Measurements from ENCODE around the gene EGFL8.
"Not testable (repeated sequence)": the region's sequence is repeated elsewhere in the genome, so short reads cannot be mapped to it uniquely, and the experiment has no call there.

EGFL8 gene

DNA sequence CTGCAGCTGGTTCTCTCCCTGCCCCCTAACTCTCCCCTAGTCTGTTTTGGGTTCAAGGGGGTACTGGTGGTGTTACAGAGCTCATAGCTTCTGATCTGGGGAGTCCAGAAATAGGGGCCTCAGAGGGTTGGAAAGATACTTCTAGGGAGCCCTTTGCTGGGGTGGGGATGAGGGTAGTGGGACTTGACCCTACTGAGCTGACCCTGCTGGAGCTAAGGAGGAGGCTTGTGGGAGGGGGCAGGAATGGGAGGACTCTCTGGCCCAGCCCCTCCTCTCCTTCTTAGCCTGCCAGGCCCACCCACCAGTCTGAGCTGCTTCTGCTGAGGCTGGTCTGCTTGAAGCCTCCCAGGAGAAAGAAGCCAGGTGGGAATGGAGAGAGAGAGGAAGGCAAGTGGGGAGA is at the start of gene EGFL8:
Gene EGFL8 (plus strand): TSS at position 301 of the 400 bp plus-strand sequence. CDS start 1,571 bp downstream, outside the sequence.
- DNase-seq (ENCODE audit: low read depth): no peak

DNA sequence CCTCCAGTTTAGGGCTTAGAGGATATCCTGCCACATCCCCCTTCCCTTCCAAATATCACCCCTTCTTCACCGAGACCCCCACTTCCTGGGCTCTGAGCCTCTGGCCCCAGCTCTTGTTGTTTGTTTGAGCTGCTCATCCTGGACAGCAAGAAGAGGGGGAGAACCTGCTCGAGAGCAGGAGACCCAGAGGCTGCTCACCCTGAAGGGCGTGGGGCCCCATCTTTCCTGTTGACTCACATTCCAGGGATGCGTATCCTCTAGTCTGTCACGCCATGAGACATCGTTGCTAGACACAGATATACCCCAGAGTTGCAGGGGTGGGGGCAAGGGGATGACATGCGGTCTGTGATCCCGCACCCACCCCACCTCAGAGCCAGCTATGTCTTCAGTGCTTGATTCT is 49.6 kb upstream of the EGFL8 start:
- no peak for DNase-seq (ENCODE audit: low read depth)

DNA sequence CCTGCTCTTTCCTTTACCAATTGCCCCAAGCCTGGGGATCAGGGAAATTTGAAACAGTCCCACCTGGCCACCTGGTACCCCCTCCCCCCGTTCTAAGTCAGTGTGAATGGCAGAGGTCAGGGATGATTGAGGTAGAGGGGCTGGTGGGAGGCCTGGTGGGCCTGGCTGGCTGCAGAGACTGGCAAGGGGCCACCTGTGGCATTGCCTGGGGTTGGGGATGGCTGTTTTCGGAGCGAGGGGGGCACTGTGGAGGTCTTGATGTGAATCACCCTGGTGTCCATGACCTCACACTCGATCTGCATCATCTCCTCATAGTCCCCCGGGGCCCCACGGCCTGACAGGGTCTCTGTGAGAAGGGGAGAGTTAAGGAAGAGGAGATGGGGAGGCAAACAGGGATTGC is 48.8 kb upstream of the EGFL8 start:
- DNase-seq (ENCODE audit: low read depth): no peak

DNA sequence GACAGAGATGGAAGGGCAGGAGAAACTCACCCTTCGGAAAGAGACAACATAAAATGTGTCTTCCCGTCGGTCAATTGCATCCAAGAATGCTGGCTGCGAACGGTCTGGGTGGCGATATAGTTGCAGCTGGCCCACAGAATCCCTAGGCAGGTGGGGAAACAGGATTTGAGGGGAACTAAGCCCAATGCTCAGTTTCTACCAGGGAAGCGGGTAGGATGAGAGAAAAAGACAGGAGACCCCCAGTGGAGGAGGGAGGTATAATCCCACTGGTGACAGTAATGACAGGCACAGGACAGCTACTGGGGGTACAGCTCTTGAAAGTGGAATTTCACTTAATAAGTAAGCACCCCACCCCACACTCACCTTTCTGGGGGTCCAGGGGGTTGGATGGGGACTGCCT is 47.7 kb upstream of the EGFL8 start:
- no peak for DNase-seq (ENCODE audit: low read depth)

DNA sequence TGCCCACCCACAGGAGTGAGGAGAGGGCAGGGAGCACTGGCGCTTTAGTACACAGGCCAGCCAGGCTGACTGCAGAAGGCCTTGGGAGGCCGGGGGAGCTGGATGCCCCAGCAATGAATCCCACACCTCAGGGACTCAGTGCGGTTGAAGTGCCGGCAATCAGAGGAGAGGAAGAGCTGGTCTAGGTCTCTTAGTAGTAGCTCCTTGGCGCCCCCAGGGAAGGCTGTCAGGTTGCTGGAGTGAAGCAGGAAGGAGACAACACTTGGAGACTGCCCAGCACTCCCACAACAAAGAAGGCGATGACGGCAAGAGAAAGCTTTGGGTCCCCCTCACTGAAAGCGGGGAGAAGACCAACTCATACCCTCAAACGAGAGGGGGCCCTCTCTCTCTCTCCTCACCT is 46.9 kb upstream of the EGFL8 start:
- no peak for DNase-seq (ENCODE audit: low read depth)

DNA sequence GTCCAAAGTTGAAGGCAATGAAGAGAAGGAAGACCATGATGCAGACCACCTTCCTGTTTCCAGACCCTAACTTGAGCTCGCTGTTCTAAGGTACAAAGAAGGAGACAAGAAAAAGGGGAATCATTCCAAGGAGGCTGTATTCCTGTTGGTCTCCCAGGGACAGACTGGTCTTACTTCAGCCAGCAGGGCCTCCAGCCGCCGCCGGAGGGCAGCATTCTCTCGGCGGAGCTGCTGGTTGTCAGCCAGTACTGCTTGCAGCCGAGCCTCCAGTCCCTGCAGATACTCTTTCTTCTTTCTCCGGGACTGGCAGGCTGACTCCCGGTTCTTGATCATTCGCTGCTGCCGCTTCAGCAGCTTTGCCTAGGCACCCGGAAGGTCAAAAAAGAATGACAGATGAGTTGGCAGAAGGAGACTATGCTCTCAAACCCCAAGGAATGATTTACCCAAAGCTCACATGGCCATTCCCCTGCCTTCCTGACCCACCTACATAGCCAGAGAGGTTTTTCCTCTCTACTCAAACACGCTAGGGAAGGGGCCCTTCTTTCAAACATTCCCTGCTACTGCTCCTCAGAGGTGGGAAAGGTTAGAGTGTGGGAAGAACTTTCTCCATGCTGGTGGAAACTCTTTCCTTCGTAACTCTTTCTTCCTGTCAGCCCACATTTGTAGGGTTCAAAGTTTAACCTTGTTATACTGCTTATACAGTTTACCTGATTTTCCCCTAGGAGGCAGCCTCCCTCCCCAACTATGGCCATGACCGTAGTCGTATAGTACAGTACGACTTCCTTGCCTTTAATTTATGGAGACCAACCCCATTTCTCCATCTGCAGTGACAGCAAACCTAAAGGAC is 45.4 kb upstream of the EGFL8 start:
- DNase-seq (ENCODE audit: low read depth): peak; percentile 49

DNA sequence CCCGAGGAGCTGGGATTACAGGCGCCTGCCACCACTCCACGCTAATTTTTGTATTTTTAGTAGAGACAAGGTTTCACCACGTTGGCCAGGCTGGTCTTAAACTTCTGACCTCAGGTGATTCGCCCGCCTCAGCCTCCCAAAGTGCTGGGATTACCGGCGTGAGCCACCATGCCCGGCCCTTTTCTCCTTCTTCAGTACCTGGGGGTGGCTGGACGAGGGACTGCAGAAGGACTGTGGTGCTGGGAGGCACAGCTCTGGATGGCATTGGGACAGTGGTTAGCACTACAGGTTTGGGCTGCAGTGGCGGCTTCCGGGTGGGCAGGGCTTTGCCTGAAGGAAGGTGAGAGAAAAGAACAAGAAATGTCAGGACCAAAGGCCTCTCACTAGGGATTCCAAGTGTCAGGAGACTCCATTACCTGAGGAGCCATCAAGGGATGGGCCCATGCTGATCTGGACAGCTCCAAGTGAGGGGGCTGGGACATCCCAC is 43.8 kb upstream of the EGFL8 start:
- no peak for DNase-seq (ENCODE audit: low read depth)

DNA sequence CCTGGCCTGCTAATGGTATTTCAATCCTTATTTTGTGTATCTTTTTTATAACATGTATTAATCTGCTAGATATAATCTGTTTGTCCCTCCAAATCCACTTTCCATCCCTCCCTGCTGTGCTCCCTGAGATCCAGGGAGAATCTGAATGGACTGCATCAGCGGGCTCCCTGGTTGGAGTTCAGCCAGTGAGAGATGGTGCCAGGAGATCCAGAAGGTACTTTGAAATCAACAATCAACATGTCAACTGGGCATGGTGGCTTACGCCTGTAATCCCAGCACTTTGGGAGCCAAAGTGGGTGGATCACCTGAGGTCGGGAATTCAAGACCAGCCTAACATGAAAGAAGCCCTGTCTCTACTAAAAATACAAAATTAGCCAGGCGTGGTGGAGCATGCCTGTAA is 40.7 kb upstream of the EGFL8 start:
- no peak for DNase-seq (ENCODE audit: low read depth)

DNA sequence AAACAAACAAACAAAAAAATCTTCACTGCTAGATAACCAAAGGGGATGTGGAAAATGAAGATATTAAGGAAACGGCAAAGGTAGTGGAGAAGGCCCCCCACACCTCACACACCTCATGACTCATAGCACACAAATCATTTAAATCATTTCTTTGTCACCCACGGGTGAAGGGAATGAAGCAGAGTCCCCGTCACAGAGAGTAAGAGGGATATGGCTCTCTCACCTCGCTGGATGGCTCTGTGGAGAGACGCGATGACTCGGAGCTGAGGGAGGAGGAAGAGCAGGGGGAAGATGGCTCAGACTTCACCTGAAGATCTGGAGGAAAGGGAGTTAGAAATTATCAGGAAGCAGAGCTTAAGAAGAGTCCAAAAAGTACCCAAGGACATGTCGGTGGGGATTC is 37.5 kb upstream of the EGFL8 start:
- DNase-seq (ENCODE audit: low read depth): no peak

DNA sequence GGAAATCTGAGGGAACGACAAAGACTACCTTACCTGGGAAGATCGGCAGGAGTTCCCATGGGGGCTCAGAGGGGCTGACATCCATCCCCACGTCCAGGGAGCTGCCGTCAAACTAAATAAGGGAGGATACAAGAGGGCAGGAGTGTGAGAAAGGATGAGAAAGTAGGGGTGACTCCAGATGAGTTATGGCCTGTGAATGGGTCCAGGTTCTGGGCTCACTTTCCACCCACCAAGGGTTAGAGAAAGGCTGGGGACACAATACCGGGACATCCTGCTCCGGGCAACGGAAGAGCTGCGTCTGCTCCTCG is 37.0 kb upstream of the EGFL8 start:
- DNase-seq (ENCODE audit: low read depth): no peak

DNA sequence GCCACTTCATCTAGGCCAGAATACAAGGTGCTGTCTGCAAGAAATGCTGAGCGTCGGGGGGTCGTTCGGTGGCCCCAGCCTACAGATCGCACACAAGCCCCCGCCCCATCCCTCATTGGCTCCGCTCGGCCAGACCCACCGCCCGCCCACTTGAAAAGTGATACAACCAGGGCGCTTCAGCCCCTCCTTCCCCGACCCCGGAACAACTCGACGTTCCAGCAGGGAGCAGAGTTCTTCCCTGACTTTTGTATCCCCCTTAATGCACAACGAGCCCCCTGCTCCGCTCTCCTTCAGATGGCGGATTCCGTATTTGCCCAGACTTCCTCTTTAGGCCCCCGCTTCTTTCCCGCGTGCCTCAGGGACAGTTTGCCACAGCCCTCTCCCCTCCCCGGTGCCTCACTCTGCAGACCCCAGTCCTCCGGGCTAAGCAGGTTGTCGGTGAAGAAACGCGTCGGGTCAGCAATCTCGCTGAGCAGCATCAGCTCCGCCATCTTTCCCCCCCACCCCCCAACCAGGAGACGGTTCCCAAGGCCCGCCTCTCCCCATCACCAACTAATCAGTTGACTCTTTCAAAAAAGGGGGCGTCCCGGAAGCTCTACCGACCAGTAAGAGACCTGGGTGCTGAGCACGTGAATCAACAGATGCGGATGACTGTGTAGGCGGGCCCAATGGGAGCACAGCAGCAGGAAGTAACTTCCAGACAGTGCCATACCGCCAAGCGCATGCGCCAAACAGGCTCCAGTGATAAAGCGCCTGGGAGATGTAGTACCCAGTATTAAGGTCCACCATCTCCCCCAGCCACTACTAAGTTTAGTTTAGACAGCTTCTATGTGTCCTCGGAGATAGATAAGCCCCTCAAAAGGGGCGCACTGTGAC is 36.4 kb upstream of the EGFL8 start, which contains the start of gene ATF6B:
Gene ATF6B (minus strand): TSS at position 530 of the 876 bp plus-strand sequence. CDS start 39 bp downstream, at position 491.
- peak; percentile 94 for DNase-seq (ENCODE audit: low read depth)

DNA sequence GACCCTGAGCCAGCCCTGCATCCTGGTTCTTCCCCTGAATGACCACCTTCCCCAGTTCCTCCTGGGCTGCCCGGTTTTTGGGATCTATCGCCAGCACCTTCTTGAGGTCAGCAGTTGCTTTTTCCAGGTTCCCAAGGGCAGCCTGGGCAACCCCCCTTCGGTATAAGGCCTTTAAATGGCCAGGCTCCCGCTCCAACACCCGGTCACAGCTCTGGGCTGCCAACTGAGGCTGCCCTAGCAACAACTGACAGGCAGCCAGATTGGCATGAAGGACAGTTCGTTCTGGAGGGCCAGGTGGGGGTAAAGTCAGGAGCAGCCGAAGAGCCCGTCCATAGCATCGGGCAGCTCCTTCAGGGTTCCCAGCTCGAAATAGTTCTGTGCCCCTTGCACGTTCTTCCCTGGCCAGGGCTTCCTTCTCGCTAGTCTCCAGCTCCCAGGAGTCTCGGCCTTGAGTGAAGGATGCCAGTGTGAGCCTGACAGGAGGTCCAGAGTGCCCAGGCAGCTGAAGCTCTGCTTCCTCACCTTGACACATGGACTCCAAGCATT is 35.6 kb upstream of the EGFL8 start:
- DNase-seq (ENCODE audit: low read depth): no peak

DNA sequence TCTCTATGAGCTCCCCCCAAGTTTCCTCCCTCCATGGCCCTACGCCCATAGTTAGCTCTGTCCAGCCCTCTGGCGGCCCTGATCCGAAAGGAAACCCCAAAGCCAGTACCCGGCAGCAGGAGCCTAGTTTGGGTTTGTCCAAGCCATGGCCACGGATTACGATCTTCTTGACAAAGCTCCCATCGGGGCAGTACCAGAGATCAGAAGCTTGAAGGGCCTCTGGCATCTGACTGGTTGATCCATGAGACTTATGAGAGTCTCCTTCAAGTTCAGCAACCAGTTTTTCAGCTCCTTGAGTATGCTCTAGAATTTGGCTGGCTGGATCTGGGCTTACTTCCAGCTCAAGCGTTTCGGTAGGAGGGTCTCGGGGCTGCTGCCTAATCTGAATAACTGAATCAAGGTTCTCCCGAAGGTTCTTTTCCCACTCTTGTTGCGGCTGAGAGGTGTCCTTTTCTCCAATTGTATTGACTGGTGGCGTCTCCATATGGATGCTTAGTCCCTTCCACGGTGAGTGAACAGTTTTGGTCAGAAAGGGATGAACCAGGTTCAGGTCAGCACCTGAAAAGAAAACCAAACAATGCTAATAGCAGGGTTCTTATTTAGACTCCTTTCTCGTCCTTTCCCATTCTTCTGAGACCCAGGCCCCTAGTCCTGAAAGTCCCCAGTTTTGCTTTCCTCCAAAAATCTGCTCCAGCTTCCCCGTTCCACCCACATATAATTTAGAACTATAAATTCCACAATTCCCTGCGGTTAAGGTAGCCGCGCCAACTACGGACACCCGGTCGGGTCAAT is 34.9 kb upstream of the EGFL8 start:
- no peak for DNase-seq (ENCODE audit: low read depth)

DNA sequence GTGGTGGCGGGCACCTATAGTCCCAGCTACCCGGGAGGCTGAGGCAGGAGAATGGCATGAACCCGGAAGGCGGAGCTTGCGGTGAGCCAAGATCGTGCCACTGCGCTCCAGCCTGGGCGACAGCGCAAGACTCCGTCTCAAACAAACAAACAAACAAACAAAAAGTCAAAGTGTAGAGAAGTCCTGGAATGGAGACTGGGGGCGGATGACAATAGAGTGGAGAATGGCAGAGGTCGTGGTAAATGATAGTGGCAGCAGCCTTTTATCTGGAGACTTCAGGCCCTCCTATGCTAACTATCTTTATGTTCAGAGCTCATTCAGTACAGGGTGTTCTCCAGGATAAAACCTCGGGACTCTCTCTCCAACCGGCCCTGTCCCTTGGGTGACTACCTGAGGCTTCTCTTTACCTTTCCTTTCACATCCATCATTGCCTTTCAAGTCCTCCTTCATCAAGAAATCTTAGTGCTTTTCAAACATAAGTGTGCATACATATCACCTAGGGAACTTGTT is 32.9 kb upstream of the EGFL8 start:
- DNase-seq (ENCODE audit: low read depth): no peak

DNA sequence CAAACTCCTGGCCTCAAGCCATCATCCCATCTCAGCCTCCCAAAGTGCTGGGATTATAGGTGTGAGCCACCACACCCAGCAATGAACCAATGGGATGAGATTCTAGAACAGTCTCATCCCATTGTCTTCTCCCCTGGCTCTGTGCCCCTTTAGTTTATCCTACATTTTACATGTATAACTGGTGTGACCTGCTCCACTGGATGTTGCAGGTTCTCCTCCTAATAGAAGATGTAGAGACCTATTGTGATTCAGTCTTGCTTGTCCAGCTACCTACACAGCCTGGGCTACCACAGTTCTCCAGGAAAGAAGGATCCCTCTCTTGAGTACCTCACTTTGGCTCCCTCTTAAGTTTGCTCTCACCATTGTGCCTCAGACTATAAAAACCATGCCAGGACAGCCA is 32.3 kb upstream of the EGFL8 start:
- DNase-seq (ENCODE audit: low read depth): no peak

DNA sequence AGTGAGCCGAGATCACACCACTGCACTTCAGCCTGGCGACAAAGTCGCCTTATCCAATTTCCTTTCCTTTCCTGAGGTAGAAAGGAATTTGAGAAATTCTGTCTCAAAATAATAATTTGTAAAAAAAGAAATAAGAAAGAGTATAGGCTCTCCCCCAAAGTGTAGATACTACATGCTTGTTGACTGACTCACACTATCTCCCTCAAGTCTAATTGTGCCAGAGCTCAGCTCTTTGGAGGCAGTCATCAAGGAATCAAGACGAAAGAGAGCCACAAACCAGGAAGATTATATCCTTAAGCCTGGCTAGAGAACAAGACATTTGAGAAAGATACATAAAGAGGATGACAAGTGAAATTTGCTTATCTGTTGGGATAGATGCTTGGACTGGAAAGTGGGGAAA is 30.6 kb upstream of the EGFL8 start:
- DNase-seq (ENCODE audit: low read depth): no peak

DNA sequence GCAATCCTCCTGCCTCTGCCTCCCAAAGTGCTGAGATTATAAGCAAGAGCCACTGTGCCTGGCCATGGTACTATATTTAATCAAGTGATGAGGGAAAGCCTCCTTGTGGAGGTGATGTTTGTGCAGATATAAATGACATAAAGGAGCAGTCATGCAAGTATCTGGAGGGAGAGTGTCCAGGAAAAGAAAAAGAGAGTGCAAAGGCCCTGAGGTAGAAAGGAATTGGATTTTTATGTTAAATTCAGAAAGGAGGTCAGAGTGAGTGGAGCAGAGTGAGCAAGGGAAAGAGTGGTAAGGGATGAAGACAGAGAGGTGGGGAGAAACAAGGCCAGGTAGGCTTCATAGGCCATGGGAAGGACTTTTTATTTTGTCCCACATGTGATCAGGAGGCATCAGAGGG is 26.9 kb upstream of the EGFL8 start:
- no peak for DNase-seq (ENCODE audit: low read depth)

DNA sequence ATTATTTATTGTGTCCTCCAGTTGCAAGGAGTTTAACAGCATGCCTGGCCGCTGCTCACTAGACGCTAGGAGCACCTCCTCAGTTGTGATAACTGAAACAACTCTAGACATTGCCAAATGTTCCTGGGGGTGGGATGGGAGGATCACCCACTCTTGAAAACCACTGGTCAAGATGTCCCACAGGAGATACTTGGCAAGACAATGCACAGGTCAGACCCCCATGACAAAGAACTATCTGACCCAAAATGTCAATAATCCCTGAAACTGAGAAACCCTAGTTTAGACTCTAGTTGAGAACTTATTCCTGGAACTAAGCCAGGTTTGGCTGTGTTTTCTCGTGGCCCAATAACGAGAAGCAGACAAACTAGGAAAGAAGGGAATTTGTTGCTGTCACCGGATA is 24.8 kb upstream of the EGFL8 start:
- DNase-seq (ENCODE audit: low read depth): no peak

DNA sequence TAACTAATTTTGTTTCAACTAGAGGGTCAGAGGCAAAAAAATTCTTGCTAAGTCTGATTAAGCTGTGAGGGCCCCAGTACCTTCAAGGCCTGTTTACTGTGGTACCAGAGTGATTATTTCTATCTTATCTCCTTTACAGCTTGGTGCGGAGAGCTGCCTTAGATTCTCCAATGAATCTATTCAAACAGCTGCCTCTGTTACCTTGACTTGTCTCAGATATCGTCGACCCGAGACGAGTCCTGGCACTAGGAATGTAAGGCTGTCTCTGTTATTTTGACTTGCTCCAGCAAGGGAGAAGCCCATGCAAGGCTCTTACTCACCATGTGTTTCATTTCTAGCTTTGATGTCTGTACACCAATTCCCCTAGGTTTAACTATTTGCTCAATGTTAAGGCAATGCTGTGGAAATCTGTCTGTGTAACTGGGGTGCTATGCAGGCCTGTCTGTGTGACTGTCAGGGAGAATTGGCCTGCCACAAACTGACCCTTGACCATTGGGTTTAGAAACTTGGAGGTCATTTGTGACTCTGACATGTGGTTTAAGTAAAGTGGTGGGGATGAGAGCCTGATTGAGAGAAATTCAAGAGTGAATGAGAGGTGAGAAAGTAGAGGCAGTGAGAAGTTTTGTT is 23.9 kb upstream of the EGFL8 start:
- no peak for DNase-seq (ENCODE audit: low read depth)

DNA sequence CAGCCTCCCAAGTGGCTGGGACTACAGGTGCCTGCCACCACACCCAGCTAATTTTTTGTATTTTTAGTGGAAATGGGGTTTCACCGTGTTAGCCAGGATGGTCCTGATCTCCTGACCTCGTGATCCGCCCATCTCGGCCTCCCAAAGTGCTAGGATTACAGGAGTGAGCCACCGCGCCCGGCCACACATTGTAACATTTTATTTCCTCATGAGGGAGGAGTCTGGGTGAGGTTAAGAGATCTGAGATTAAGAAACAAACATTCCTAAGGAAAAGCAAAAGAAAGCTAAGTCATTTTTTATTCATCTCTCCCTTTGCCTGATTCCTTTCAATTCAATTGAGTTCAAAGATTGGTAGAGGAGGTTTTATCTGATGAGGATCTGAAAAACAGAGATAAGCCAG is 20.2 kb upstream of the EGFL8 start:
- not testable (repeated sequence) for DNase-seq (ENCODE audit: low read depth)

DNA sequence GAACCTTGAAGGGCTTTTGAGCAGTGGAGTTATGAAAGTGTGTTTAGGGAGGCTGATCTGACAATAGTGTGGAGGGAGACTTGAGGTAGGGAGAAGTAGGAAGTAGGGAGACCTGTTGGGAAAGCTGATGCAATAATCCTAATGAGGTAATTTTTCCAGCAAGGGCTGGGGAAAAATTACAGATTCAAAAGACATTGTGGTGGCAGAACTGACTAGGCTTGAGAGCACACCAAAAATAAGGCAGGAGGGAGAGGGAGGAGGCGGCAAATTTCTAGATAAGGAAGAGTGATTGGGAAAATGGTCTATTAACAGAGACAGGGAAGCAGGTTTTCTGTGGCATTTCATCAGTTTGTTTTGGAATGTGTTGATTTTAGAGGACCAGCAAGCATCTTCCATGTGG is 18.1 kb upstream of the EGFL8 start:
- no peak for DNase-seq (ENCODE audit: low read depth)
